Body of pancreas (tissue), 4 donors: ENCODE data around the gene LEP. TPM values are rescaled to one million over a fixed set of nuclear protein-coding genes. Genes with fewer than 3 reads are reported as not detected.

Source experiments
- ATAC-seq: fragments of 150-250 bp; one replicate; pipeline ENCODE4 v1.9.1; 2016
- DNase-seq, 4 donors: peaks; one replicate each; pipeline ENCODE4 v3.0.0-alpha.2; 2019
- H3K27ac ChIP-seq, 4 donors: fragments of 200-600 bp; sonication (generic); 1 replicate in 3 of 4; 2 replicates in 1 of 4; pipeline versions ENCODE4 v1.5.1 to v1.6.1; 2016 to 2019; ENCODE audit warnings: mild to moderate bottlenecking in 1 of 4, mixed read lengths in 1 of 4, moderate library complexity in 1 of 4
- H3K27me3 ChIP-seq, 2 donors: fragments of 200-600 bp; sonication (generic); one replicate each; pipeline ENCODE4 v1.6.0; 2016; ENCODE audit warnings: mild to moderate bottlenecking in 1 of 2
- H3K36me3 ChIP-seq, 2 donors: fragments of 200-600 bp; sonication (generic); replicated peaks in 1 of 2; 2 replicates each; pipeline ENCODE4 v1.5.1; 2016; ENCODE audit warnings: low read depth in 2 of 2; ENCODE audit not compliant: insufficient read depth in 1 of 2
- H3K4me1 ChIP-seq: fragments of 200-600 bp; sonication (generic); one replicate; pipeline ENCODE4 v1.6.0; 2016
- H3K4me3 ChIP-seq, 2 donors: fragments of 200-600 bp; sonication (generic); 1 replicate in 1 of 2; 2 replicates in 1 of 2; pipeline ENCODE4 v1.5.1; 2016 to 2019
- H3K9me3 ChIP-seq, 3 donors: fragments of 200-600 bp; sonication (generic); 1 replicate in 2 of 3; 2 replicates in 1 of 3; pipeline ENCODE4 v1.5.1; 2016
- CTCF ChIP-seq, 7 experiments: fragments of 450-650 bp in 4 of 7; fragments of 200-600 bp in 3 of 7; sonication (generic) in 3 of 7; IDR thresholded peaks; one replicate each; pipeline ENCODE4 v1.5.1; 2016 to 2019; ENCODE audit warnings: antibody characterized with exemption in 7 of 7
- POLR2A ChIP-seq, 3 donors: fragments of 450-650 bp; IDR thresholded peaks; one replicate each; pipeline ENCODE4 v1.6.1; 2016; ENCODE audit warnings: antibody characterized with exemption in 3 of 3, mild to moderate bottlenecking in 2 of 3
- WGBS, 2 donors: methylation state at CpG; one replicate each; pipeline ENCODE4 v1.1.5; 2017; 5-methylcytosine and 5-hydroxymethylcytosine counted together
- intact Hi-C: fragments of 100-400 bp; cut with DNase I; formaldehyde crosslinking; loops from one replicate; pipeline ENCODE4 v1.15.1; 2023
- total RNA-seq, 2 donors: library from RNA; depleted of rRNA; stranded (reverse); fragments of >200 nt; gene quantifications; one replicate each; pipeline ENCODE4 v1.1.0, GENCODE V29; 2016

Gene LEP
- total RNA-seq, 2 donors from 2014 or later: 1.8 to 72.8 TPM

DNA sequence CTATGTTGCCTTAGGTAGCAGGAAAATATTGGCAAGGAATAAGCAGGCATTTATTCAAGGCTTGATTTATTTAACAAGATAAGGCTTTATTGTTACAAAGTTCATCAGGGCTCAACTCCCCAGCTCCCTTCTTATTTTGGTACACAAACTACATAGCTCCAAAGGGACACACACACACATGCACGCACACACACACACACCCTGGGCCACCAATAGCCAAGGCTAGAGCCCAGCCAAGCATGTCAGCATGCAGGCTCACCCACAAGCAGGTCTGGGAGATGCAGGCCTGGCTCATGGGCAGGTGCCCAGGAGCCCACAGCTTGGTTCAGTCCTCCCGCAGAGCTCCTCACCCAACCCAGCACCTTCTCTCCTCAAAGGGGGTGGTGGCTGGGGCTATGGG is 23.4 kb downstream of the LEP start:
- TF ChIP-seq CTCF (IDR thresholded peaks at IDR 0.05) (no peak), POLR2A (IDR thresholded peaks at IDR 0.05) (no peak)
- Histone ChIP-seq H3K4me1 (peaks cover 31% of the 10 kb centered on the region), H3K4me3 (no peak overlapping the region), H3K27ac (no peak overlapping the region), H3K27me3 (no peaks in the 10 kb centered on the region), H3K36me3 (no peaks in the 10 kb centered on the region), H3K9me3 (no peaks in the 10 kb centered on the region)
- ATAC-seq: no peak
- WGBS, 2 donors: 23 to 38% methylated on average over 1 to 2 of the region's 2 CpGs
- intact Hi-C loops: no loop called here
- DNase-seq: peak; percentile 18 to 48 (median 34)

DNA sequence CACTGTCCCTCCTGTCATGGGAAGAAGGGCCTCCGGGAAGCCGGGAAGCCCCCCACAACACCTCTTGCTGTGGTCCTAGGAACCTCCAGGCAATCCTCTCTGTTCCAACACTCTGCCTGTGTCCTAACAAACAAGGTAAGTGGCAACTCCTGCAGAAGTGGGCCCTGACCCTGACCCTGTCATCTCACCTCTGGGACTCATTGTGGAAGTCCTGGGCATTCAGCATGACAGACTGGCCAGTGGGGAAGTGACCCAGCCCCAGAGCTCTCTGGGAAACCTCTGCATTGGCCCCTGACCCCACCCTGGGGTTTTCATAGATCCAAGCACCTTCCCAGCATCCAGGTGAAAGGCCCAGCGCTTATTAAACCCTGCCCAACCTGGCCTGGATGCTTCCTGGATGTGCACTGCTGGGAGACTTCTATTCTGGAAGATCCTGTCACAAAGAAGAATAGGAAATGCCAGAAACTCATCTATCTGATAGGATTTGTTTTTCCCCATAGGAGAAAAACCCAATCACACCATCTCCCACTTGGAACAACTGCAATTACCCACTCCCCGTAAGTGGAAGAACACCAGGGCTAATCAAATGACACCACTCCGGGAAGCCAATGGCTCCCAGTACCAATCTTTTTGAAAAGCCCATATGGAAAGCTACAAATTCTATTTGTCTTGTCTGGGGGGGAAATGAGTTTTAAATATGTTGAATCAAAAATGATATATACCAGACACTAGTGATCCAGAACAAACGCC is 24.3 kb downstream of the LEP start:
- DNase-seq: no peak
- Histone ChIP-seq H3K36me3 (no peaks in the 10 kb centered on the region), H3K9me3 (no peaks in the 10 kb centered on the region), H3K27me3 (no peaks in the 10 kb centered on the region), H3K27ac (no peak overlapping the region), H3K4me3 (no peak overlapping the region), H3K4me1 (peaks cover 28% of the 10 kb centered on the region)
- intact Hi-C loops: no loop called here
- 90 to 94% methylated on average over 6 of the region's 6 CpGs for WGBS, 2 donors
- ATAC-seq: no peak
- TF ChIP-seq CTCF (IDR thresholded peaks at IDR 0.05) (no peak), POLR2A (IDR thresholded peaks at IDR 0.05) (no peak)

- Histone ChIP-seq H3K36me3 (no peaks in the 10 kb centered on the region), H3K27ac (no peak overlapping the region), H3K4me1 (peaks cover 30% of the 10 kb centered on the region), H3K4me3 (no peak overlapping the region), H3K27me3 (no peaks in the 10 kb centered on the region), H3K9me3 (no peaks in the 10 kb centered on the region)
- DNase-seq (no peak), ATAC-seq (no peak)
- TF ChIP-seq POLR2A (IDR thresholded peaks at IDR 0.05): no peak
- no peak for TF ChIP-seq CTCF (IDR thresholded peaks at IDR 0.05)
- intact Hi-C loops: no loop called here
- WGBS, 2 donors: 58 to 70% methylated on average over 4 to 5 of the region's 5 CpGs
Observed at GRCh38 chr7:128265906-128266300, 24.8 kb downstream of the LEP start.

GRCh38 chr7:128266529-128266882 is 25.4 kb downstream of the LEP start:
- H3K27ac ChIP-seq: no peak overlapping the region
- H3K4me1 ChIP-seq: peaks cover 36% of the 10 kb centered on the region
- DNase-seq (no peak), ATAC-seq (no peak)
- no peak overlapping the region for H3K4me3 ChIP-seq
- 67 to 86% methylated on average over 1 of the region's 1 CpG for WGBS, 2 donors
- peaks cover 0 to 4% of the 10 kb centered on the region in 2 donors for H3K27me3 ChIP-seq
- no peaks in the 10 kb centered on the region for H3K9me3 ChIP-seq
- intact Hi-C loops: no loop called here
- TF ChIP-seq CTCF (IDR thresholded peaks at IDR 0.05): no peak
- TF ChIP-seq POLR2A (IDR thresholded peaks at IDR 0.05): no peak
- H3K36me3 ChIP-seq: no peaks in the 10 kb centered on the region
